ENCODE measurements around the gene FGFR3.
"Not testable (repeated sequence)": the region's sequence is repeated elsewhere in the genome, so short reads cannot be mapped to it uniquely, and the experiment has no call there.

Gene FGFR3

GRCh38 chr4:1821679-1822567 lies 28.8 kb downstream of the FGFR3 start:
- no peak for DNase-seq

- no peak for DNase-seq
These were observed 29.8 kb downstream of the FGFR3 start for GRCh38 chr4:1822568-1823544.

GRCh38 chr4:1823545-1823932 lies 30.4 kb downstream of the FGFR3 start:
- DNase-seq: no peak

- no peak for DNase-seq
These were observed 31.7 kb downstream of the FGFR3 start for GRCh38 chr4:1824746-1825145.

GRCh38 chr4:1825326-1825725 lies 32.2 kb downstream of the FGFR3 start:
- DNase-seq: no peak

GRCh38 chr4:1826531-1827350 lies 33.6 kb downstream of the FGFR3 start:
- DNase-seq: no peak

GRCh38 chr4:1830234-1830633 lies 37.1 kb downstream of the FGFR3 start:
- DNase-seq: no peak

- DNase-seq: no peak
These were observed 37.6 kb downstream of the FGFR3 start for GRCh38 chr4:1830642-1831228.

GRCh38 chr4:1831331-1831730 lies 38.2 kb downstream of the FGFR3 start:
- no peak for DNase-seq

- DNase-seq: no peak
These were observed 39.6 kb downstream of the FGFR3 start for GRCh38 chr4:1832690-1833089.

GRCh38 chr4:1833307-1834046 lies 40.4 kb downstream of the FGFR3 start:
- DNase-seq: no peak

- DNase-seq: no peak
These were observed 41.1 kb downstream of the FGFR3 start for GRCh38 chr4:1834047-1834775.

GRCh38 chr4:1835836-1836235 lies 42.7 kb downstream of the FGFR3 start:
- not testable (repeated sequence) for DNase-seq

- no peak for DNase-seq
These were observed 43.6 kb downstream of the FGFR3 start for GRCh38 chr4:1836650-1837049.

- no peak for DNase-seq
These were observed 44.0 kb downstream of the FGFR3 start for GRCh38 chr4:1837069-1837468.

GRCh38 chr4:1839282-1839681 lies 46.2 kb downstream of the FGFR3 start:
- no peak for DNase-seq

GRCh38 chr4:1841201-1841886 lies 48.3 kb downstream of the FGFR3 start:
- no peak for DNase-seq

GRCh38 chr4:1841887-1842210 lies 48.8 kb downstream of the FGFR3 start:
- DNase-seq: no peak

- DNase-seq: no peak
These were observed 49.3 kb downstream of the FGFR3 start for GRCh38 chr4:1842339-1842895.

GRCh38 chr4:1842993-1843448 lies 49.9 kb downstream of the FGFR3 start:
- no peak for DNase-seq
